Lung (tissue), 12 donors: ENCODE measurements around the gene GRHL1. TPM values are rescaled to one million over a fixed set of nuclear protein-coding genes. Genes with fewer than 3 reads are reported as not detected.

Experiments
- ATAC-seq: fragments of 200-7000 bp; cut with Tn5 transposase; one replicate; pipeline ENCODE4 v1.9.1; 2020; ENCODE audit warnings: moderate number of reproducible peaks; ENCODE audit not compliant: insufficient read depth, low FRiP score
- DNase-seq, 3 donors: peaks; one replicate each; pipeline ENCODE4 v3.0.0-alpha.2; 2013 to 2017
- H3K27ac ChIP-seq, 2 donors: one replicate each; pipeline ENCODE4 v1.5.1; 2013; ENCODE audit warnings: mild to moderate bottlenecking in 2 of 2, moderate library complexity in 2 of 2, control low read depth in 1 of 2, inconsistent platforms in 1 of 2, low read depth in 1 of 2, low read length in 1 of 2
- H3K27me3 ChIP-seq, 3 donors: one replicate each; pipeline ENCODE4 v1.5.1; 2013; ENCODE audit warnings: low read length in 2 of 3; ENCODE audit not compliant: control insufficient read depth in 3 of 3, insufficient read depth in 3 of 3
- H3K36me3 ChIP-seq, 4 donors: one replicate each; pipeline ENCODE4 v1.5.1; 2013; ENCODE audit warnings: low read length in 4 of 4, mild to moderate bottlenecking in 1 of 4, moderate library complexity in 1 of 4; ENCODE audit not compliant: control insufficient read depth in 4 of 4, insufficient read depth in 4 of 4
- H3K4me1 ChIP-seq, 5 donors: one replicate each; pipeline ENCODE4 v1.5.1; 2013; ENCODE audit warnings: low read length in 5 of 5, mild to moderate bottlenecking in 2 of 5, moderate library complexity in 1 of 5; ENCODE audit not compliant: control insufficient read depth in 5 of 5, insufficient read depth in 5 of 5
- H3K4me3 ChIP-seq: one replicate; pipeline ENCODE4 v1.5.1; 2013; ENCODE audit warnings: mild to moderate bottlenecking, control low read depth, moderate library complexity
- H3K9ac ChIP-seq, 2 donors: one replicate each; pipeline ENCODE4 v1.5.1; 2013; ENCODE audit warnings: low read length in 2 of 2, control low read depth in 1 of 2; ENCODE audit not compliant: insufficient read depth in 1 of 2
- H3K9me3 ChIP-seq, 4 donors: one replicate each; pipeline ENCODE4 v1.5.1; 2013; ENCODE audit warnings: low read length in 3 of 4, mild to moderate bottlenecking in 1 of 4, moderate library complexity in 1 of 4; ENCODE audit not compliant: control insufficient read depth in 4 of 4, insufficient read depth in 3 of 4
- CTCF ChIP-seq: IDR thresholded peaks from 2 replicates; pipeline ENCODE4 v1.5.1; 2012; ENCODE audit warnings: mild to moderate bottlenecking; ENCODE audit errors: control extremely low read depth, extremely low read depth
- WGBS, 2 donors: extraction: QIAGEN DNeasy Blood & Tissue Kit; methylation state at CpG; one replicate each; pipeline ENCODE4 v1.1.7; 2013; 5-methylcytosine and 5-hydroxymethylcytosine counted together
- polyA plus RNA-seq, 2 donors: library from polyadenylated mRNA; stranded (reverse); fragments of 200-250 nt; gene quantifications; one replicate each; pipeline ENCODE4 v1.2.1, GENCODE V29; 2013
- total RNA-seq, 2 donors: library from RNA; depleted of rRNA in 1 of 2; stranded (reverse); fragments of >200 nt in 1 of 2; gene quantifications; one replicate each; pipeline ENCODE4 v1.2.1, GENCODE V29; 2014 to 2021
- donor health status: control.
- donor health status: control.
- donor health status: Bipolar disorder and iron deficiency.
- donor health status: healthy.
- donor health status: DM: yes; HTN: yes; CAD: no.

GRHL1 gene
- total and polyA plus RNA-seq, 4 donors = 1.8 to 13.6 (median 5.6) TPM

DNA sequence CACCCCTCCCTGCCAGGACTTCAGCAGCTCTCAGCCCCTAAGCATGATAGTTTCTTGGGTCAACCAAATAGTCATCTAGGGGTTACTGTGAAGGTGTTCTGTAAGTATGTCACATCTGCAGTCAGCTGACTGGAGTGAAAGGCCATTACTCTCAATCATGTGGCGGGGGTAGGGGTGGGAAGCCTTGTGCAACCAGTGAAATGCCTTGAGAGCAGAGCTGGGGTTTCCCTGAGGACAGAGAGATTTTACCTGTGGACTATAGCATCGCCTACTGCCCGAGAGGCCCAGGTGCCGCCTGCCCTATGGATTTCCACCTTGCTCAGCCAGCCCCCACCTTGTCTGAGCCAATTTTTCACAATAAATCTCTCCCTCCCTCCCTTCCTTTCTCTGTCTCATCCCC is 71.0 kb downstream of the GRHL1 start:
- WGBS, 2 donors = 92 to 93% methylated on average over 4 of the region's 4 CpGs
- Histone ChIP-seq H3K27me3 (no peaks in the 10 kb centered on the region), H3K27ac (no peak overlapping the region), H3K9me3 (no peaks in the 10 kb centered on the region), H3K36me3 (no peaks in the 10 kb centered on the region), H3K4me1 (no peaks in the 10 kb centered on the region), H3K9ac (no peak overlapping the region), H3K4me3 (no peak overlapping the region)
- no peak for ATAC-seq
- TF ChIP-seq CTCF = no peak
- DNase-seq = no peak

DNA sequence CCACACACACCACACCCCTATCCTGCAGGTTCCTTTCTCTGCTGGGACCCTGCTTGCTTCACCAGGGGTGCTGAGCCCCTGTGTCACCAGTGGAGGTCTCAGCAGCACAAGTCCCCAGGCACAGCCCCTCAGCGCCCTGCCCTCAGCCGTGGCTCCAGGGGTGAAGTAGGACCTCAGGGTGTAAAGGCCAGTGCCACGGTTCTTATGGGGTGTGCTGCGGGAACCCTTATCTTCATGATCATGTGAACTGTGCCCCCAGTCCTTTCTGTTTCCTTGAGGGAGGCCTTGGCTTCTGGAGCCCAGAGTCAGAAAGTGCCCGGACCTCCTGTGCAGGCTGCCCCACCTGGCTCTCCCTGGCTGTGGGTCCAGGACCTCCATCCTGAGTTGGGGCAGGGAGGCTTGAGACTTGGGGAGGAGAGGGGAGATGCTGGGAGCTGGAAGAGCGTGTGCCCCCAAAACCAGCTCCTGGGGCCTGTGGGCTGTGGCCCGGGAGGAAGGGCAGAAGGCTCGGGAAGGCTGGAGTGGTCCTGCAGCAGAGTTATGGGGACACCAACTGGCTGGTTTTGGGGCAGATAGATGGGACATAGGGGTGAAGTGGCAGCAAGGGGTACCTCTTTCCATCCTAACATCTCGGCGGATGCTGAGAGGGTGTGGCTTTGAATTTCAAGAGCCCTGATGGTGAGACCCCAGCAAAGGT is 71.6 kb downstream of the GRHL1 start:
- WGBS, 2 donors = 90% methylated on average over 10 of the region's 10 CpGs
- TF ChIP-seq CTCF = no peak
- Histone ChIP-seq H3K9me3 (no peaks in the 10 kb centered on the region), H3K36me3 (no peaks in the 10 kb centered on the region), H3K4me3 (no peak overlapping the region), H3K27me3 (no peaks in the 10 kb centered on the region), H3K4me1 (no peaks in the 10 kb centered on the region), H3K27ac (no peak overlapping the region), H3K9ac (no peak overlapping the region)
- ATAC-seq (no peak), DNase-seq (no peak)

GRCh38 chr2:10026940-10027569 is 75.6 kb downstream of the GRHL1 start:
- no peak overlapping the region for H3K4me3 ChIP-seq
- no peak for ATAC-seq
- H3K27me3 ChIP-seq = no peaks in the 10 kb centered on the region
- peak overlapping the region in 1 of 2 donors; percentile 1 for H3K27ac ChIP-seq
- H3K4me1 ChIP-seq = peaks cover 0 to 13% (median 9%) of the 10 kb centered on the region in 5 donors
- H3K9ac ChIP-seq = no peak overlapping the region
- no peaks in the 10 kb centered on the region for H3K36me3 ChIP-seq
- no peaks in the 10 kb centered on the region for H3K9me3 ChIP-seq
- no peak for TF ChIP-seq CTCF
- DNase-seq = no peak
- 91 to 95% methylated on average over 8 of the region's 8 CpGs for WGBS, 2 donors
